Measurements from ENCODE around the gene KRTAP17-1. TPM values are rescaled to one million over a fixed set of nuclear protein-coding genes. Genes with fewer than 3 reads are reported as not detected.

The KRTAP17-1 gene
- total RNA-seq, 2 donors from 2014 or later: not detected

DNA sequence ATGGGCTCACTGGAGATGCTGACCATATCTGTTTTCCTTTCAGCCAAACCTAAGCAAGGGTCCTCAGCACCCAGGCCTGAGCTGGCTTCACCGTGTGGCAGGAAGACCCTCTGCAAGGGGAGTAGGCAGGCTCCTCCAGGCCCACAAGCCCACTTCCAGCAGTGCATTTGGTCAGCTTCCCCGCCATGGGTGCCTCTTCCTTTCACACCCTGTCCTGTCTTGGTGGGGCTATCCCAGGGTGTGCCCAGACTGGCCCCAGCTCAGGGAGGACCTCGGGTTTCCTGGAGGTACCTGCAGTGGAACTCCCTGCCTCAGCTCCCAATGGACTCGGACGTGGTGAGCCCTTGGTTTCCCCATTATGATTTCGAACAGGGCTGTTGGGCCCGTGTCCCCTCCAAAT, 12.7 kb upstream of the KRTAP17-1 start:
- Histone ChIP-seq H3K4me1 (replicated peaks) (no peaks in the 10 kb centered on the region), H3K4me3 (no peak overlapping the region), H3K27me3 (replicated peaks; ENCODE audit: insufficient read depth) (no peaks in the 10 kb centered on the region), H3K27ac (no peak overlapping the region), H3K36me3 (no peaks in the 10 kb centered on the region), H3K9me3 (no peaks in the 10 kb centered on the region)
- TF ChIP-seq, protein P1, sequence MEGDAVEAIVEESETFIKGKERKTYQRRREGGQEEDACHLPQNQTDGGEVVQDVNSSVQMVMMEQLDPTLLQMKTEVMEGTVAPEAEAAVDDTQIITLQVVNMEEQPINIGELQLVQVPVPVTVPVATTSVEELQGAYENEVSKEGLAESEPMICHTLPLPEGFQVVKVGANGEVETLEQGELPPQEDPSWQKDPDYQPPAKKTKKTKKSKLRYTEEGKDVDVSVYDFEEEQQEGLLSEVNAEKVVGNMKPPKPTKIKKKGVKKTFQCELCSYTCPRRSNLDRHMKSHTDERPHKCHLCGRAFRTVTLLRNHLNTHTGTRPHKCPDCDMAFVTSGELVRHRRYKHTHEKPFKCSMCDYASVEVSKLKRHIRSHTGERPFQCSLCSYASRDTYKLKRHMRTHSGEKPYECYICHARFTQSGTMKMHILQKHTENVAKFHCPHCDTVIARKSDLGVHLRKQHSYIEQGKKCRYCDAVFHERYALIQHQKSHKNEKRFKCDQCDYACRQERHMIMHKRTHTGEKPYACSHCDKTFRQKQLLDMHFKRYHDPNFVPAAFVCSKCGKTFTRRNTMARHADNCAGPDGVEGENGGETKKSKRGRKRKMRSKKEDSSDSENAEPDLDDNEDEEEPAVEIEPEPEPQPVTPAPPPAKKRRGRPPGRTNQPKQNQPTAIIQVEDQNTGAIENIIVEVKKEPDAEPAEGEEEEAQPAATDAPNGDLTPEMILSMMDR (IDR thresholded peaks at IDR 0.05): no peak
- no peak for TF ChIP-seq POLR2A (IDR thresholded peaks at IDR 0.05)
- TF ChIP-seq POLR2AphosphoS5 (IDR thresholded peaks at IDR 0.05): no peak
- DNase-seq (ENCODE audit: low spot score): no peak
- intact Hi-C loops (cut with DNase I): loop anchor here (5.0 kb wide), 1 partner anchor 319 kb away; no protein-coding TSS in a partner anchor
- WGBS: 97% methylated on average over 7 of the region's 7 CpGs

DNA sequence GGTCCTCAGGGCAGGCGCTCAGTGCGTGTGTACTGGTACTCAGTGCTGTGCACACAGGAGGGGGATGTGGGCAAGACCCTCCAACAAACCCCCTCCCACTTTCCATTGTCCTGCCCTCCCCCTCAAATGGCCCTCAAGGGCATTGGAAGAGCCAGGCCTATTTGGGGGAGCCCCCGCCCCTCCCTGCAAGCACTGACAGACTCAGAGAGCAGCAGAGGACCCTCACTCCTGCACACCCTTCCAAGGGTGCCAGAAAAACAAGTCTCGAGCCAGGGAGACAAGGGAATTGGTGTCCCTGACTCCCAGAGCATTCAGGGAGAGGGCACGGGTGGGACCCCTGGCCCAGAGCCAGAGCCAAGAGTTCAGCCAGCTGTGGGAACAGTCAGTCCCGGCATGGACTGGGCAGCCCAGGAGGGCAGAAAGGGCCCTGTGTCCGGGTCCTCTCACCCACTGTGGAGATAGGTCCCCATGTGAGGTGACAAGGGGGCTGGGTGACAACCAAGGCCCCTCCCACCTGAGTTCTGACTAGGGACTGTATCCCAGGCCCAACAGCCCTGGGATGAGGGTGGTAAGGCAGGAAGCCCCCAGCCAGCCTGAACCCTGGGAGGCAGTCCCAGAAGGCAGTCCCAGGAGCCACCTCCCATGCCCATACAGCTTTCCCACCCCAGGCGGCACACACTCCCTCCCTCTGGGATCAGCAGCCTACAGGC, 12.1 kb upstream of the KRTAP17-1 start:
- Histone ChIP-seq H3K4me1 (replicated peaks) (no peaks in the 10 kb centered on the region), H3K27ac (no peak overlapping the region), H3K27me3 (replicated peaks; ENCODE audit: insufficient read depth) (no peaks in the 10 kb centered on the region), H3K36me3 (no peaks in the 10 kb centered on the region), H3K9me3 (no peaks in the 10 kb centered on the region), H3K4me3 (no peak overlapping the region)
- intact Hi-C loops (cut with DNase I): loop anchor here (5.0 kb wide), 1 partner anchor 320 kb away; no protein-coding TSS in a partner anchor
- no peak for DNase-seq (ENCODE audit: low spot score)
- WGBS: 84% methylated on average over 8 of the region's 8 CpGs
- TF ChIP-seq, protein P1 (IDR thresholded peaks at IDR 0.05): no peak
- TF ChIP-seq POLR2AphosphoS5 (IDR thresholded peaks at IDR 0.05): no peak
- no peak for TF ChIP-seq POLR2A (IDR thresholded peaks at IDR 0.05)

DNA sequence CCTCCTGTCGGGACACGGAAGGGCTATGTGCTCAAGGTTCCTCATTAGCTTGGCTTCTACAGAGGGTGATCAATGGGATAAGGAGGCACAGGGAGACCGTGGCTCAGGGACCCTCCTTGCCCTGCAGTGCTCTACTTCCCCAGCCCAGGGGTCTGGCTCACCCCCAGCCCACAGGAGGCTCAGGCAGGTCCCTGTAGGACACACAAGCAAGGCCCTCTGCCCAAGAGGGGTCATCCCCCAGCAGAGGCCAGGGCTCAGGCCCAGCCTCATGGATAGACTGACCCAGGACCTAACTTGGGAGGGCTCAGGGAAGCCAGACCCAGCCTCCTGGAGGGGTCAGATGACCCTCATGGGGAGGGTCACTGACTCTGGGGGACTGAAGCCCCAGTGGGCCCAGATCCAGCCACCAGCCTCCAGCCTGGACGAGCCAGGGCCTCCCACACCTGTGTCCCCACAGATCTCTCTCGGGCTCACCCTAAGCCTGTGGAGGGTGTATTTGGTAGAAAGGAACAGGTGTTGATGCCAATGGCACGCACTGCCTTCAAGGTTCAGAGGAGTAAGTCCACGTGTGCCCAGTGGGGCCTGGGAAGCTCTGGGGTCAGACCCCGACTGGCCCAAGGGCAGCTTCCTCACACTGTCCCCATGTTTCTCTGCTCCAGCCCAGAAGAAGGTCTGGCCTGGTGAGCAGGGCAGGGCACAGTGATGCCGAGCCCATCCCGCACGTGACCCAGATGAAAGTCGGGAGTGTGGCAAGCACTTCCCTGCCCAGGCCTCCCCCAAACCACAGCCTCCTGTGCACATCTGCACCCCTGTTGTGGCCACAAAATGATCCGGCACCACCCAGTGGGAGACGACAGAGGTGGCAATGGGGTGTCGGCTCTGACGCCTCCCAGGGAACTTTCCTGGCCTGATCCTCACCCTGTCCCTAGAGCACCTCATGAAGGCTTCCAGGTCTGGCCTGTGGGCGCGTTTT, 10.9 kb upstream of the KRTAP17-1 start:
- Histone ChIP-seq H3K36me3 (no peaks in the 10 kb centered on the region), H3K4me3 (no peak overlapping the region), H3K27ac (no peak overlapping the region), H3K9me3 (no peaks in the 10 kb centered on the region), H3K4me1 (replicated peaks) (no peaks in the 10 kb centered on the region), H3K27me3 (replicated peaks; ENCODE audit: insufficient read depth) (no peaks in the 10 kb centered on the region)
- TF ChIP-seq POLR2A (IDR thresholded peaks at IDR 0.05) (no peak), POLR2AphosphoS5 (IDR thresholded peaks at IDR 0.05) (no peak)
- TF ChIP-seq, protein P1 (IDR thresholded peaks at IDR 0.05): no peak
- no peak for DNase-seq (ENCODE audit: low spot score)
- intact Hi-C loops (cut with DNase I): loop anchor here (5.0 kb wide), 1 partner anchor 321 kb away; no protein-coding TSS in a partner anchor
- WGBS: 92% methylated on average over 18 of the region's 18 CpGs

DNA sequence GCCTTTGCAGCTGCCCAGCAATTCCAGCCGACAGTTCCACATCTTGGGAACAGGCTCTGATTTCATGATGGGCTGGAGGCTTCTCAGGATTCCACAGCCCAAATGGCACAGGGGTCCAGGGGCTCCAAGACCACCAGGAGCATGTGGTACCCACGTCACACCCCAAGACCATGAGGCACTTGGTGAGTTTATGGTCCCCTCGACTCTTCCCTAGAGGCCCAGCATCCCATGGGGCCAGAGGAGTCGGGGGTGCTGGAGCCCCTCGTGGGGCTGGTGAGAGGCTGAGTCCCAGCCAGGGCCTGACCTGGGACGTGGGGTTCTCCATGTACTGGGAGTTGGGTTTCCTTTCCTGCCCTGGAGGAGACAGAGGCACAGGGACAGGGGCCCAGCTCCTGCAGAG, 10.1 kb upstream of the KRTAP17-1 start:
- no peaks in the 10 kb centered on the region for H3K36me3 ChIP-seq
- DNase-seq (ENCODE audit: low spot score): no peak

More for the DNA sequence above, 10.1 kb upstream of the KRTAP17-1 start:
- intact Hi-C loops (cut with DNase I): loop anchor here (5.0 kb wide), 1 partner anchor 322 kb away; no protein-coding TSS in a partner anchor
- Histone ChIP-seq H3K4me3 (no peak overlapping the region), H3K27ac (no peak overlapping the region), H3K9me3 (no peaks in the 10 kb centered on the region), H3K4me1 (replicated peaks) (no peaks in the 10 kb centered on the region), H3K27me3 (replicated peaks; ENCODE audit: insufficient read depth) (no peaks in the 10 kb centered on the region)
- WGBS: 98% methylated on average over 6 of the region's 6 CpGs
- TF ChIP-seq POLR2A (IDR thresholded peaks at IDR 0.05) (no peak), POLR2AphosphoS5 (IDR thresholded peaks at IDR 0.05) (no peak)
- TF ChIP-seq, protein P1 (IDR thresholded peaks at IDR 0.05): no peak

Measured in prostate gland (tissue), 2 donors.